Tibial nerve (tissue), 4 donors: Measurements from ENCODE around the gene FRYL. TPM values are rescaled to one million over a fixed set of nuclear protein-coding genes. Genes with fewer than 3 reads are reported as not detected.

Experiments used
- DNase-seq, 2 donors: peaks; one replicate each; pipeline ENCODE4 v3.0.0-alpha.2; 2019; ENCODE audit warnings: low spot score in 2 of 2
- H3K27ac ChIP-seq, 4 donors: fragments of 200-600 bp; sonication (generic) in 3 of 4; one replicate each; pipeline ENCODE4 v1.5.1; 2017 to 2019; ENCODE audit warnings: mild to moderate bottlenecking in 1 of 4
- H3K27me3 ChIP-seq, 2 donors: fragments of 200-600 bp; sonication (generic) in 1 of 2; one replicate each; pipeline versions ENCODE4 v1.5.1 to v1.6.0; 2017 to 2019
- H3K36me3 ChIP-seq, 3 donors: fragments of 200-600 bp; sonication (generic); one replicate each; pipeline ENCODE4 v1.5.1; 2018 to 2019
- H3K4me1 ChIP-seq, 4 donors: fragments of 200-600 bp; sonication (generic) in 3 of 4; one replicate each; pipeline ENCODE4 v1.5.1; 2017 to 2019
- H3K4me3 ChIP-seq, 4 donors: fragments of 200-600 bp; sonication (generic) in 3 of 4; one replicate each; pipeline ENCODE4 v1.5.1; 2017 to 2019; ENCODE audit warnings: mild to moderate bottlenecking in 1 of 4, moderate library complexity in 1 of 4
- H3K9me3 ChIP-seq, 4 donors: fragments of 200-600 bp; sonication (generic) in 3 of 4; one replicate each; pipeline ENCODE4 v1.5.1; 2017 to 2019
- EP300 ChIP-seq, 2 donors: sonication (generic); formaldehyde crosslinking; IDR thresholded peaks; one replicate each; pipeline ENCODE4 v1.6.1; 2017; ENCODE audit warnings: antibody characterized with exemption in 2 of 2, mild to moderate bottlenecking in 1 of 2
- POLR2A ChIP-seq, 2 donors: fragments of 450-650 bp; IDR thresholded peaks; one replicate each; pipeline ENCODE4 v1.6.1; 2017; ENCODE audit warnings: antibody characterized with exemption in 2 of 2, mild to moderate bottlenecking in 2 of 2, moderate library complexity in 2 of 2
- WGBS, 2 donors: methylation state at CpG; one replicate each; pipeline ENCODE4 v1.1.5; 2018; 5-methylcytosine and 5-hydroxymethylcytosine counted together
- total RNA-seq, 4 donors: library from RNA; depleted of rRNA; stranded (reverse); fragments of >200 nt; gene quantifications; one replicate each; pipeline ENCODE4 v1.1.0, GENCODE V29; 2016
- TF ChIP-seq, protein P1 (sequence below), 5 experiments: fragments of 200-600 bp in 3 of 5; fragments of 450-650 bp in 2 of 5; sonication (generic) in 3 of 5; IDR thresholded peaks; one replicate each; pipeline ENCODE4 v1.5.1; 2016 to 2019; ENCODE audit warnings: antibody characterized with exemption in 5 of 5, mild to moderate bottlenecking in 3 of 5, moderate library complexity in 2 of 5

The FRYL gene
- total RNA-seq, 4 donors from 2014 or later: 88.3 to 122 (median 99.7) TPM

DNA sequence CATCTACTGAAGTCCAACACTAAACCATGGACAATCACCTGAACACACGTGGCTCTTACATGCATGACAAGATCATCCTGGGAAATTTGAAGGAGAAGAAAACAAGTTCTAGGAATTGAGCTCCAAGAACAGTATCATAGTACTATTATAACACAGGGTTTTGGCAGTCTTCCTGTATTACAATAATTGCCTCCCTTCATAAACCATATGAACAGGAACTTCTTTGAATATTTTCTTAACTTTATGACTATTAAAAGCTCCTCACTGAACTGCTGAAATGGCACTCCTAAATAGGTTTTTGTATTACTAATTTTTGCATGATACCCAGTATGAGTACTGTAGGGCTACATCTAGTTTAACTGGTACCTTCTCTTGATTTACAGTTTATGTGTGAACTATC, 160.0 kb downstream of the FRYL start:
- Histone ChIP-seq H3K9me3 (no peaks in the 10 kb centered on the region), H3K27ac (no peak overlapping the region), H3K4me3 (no peak overlapping the region), H3K4me1 (peaks cover 0 to 16% (median 0%) of the 10 kb centered on the region in 4 donors), H3K36me3 (peaks cover 0 to 53% (median 0%) of the 10 kb centered on the region in 3 donors), H3K27me3 (no peaks in the 10 kb centered on the region)
- WGBS, 2 donors: 38 to 50% methylated on average over 1 of the region's 1 CpG
- DNase-seq: no peak
- no peak for TF ChIP-seq EP300 (IDR thresholded peaks at IDR 0.05)
- TF ChIP-seq POLR2A (IDR thresholded peaks at IDR 0.05): no peak
- TF ChIP-seq, protein P1, sequence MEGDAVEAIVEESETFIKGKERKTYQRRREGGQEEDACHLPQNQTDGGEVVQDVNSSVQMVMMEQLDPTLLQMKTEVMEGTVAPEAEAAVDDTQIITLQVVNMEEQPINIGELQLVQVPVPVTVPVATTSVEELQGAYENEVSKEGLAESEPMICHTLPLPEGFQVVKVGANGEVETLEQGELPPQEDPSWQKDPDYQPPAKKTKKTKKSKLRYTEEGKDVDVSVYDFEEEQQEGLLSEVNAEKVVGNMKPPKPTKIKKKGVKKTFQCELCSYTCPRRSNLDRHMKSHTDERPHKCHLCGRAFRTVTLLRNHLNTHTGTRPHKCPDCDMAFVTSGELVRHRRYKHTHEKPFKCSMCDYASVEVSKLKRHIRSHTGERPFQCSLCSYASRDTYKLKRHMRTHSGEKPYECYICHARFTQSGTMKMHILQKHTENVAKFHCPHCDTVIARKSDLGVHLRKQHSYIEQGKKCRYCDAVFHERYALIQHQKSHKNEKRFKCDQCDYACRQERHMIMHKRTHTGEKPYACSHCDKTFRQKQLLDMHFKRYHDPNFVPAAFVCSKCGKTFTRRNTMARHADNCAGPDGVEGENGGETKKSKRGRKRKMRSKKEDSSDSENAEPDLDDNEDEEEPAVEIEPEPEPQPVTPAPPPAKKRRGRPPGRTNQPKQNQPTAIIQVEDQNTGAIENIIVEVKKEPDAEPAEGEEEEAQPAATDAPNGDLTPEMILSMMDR (IDR thresholded peaks at IDR 0.05): no peak

DNA sequence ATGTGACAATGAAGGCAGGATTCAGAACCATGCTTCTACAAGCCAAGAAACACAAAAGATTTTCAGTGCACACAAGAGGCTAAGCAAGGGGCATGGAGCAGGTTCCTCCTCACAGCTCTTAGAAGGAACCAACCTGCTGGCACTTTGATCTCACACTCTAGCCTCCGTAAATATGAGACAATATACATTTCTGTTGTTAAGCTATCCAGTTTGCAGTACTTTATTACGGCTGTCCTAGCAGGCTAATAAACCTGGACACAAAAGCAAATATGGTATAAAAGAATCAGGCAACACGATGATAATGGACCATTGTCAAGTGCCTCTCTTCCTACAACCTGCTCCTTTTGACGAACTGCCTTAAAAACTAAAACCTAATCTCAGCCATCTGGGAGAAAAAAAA, 175.6 kb downstream of the FRYL start:
- H3K36me3 ChIP-seq: peaks cover 0 to 16% (median 0%) of the 10 kb centered on the region in 3 donors
- H3K4me3 ChIP-seq: no peak overlapping the region
- no peak overlapping the region for H3K27ac ChIP-seq
- TF ChIP-seq EP300 (IDR thresholded peaks at IDR 0.05) (no peak), POLR2A (IDR thresholded peaks at IDR 0.05) (no peak)
- TF ChIP-seq, protein P1 (IDR thresholded peaks at IDR 0.05): no peak
- no peaks in the 10 kb centered on the region for H3K4me1 ChIP-seq
- 79 to 82% methylated on average over 4 of the region's 4 CpGs for WGBS, 2 donors
- H3K9me3 ChIP-seq: no peaks in the 10 kb centered on the region
- H3K27me3 ChIP-seq: no peaks in the 10 kb centered on the region
- DNase-seq: no peak

DNA sequence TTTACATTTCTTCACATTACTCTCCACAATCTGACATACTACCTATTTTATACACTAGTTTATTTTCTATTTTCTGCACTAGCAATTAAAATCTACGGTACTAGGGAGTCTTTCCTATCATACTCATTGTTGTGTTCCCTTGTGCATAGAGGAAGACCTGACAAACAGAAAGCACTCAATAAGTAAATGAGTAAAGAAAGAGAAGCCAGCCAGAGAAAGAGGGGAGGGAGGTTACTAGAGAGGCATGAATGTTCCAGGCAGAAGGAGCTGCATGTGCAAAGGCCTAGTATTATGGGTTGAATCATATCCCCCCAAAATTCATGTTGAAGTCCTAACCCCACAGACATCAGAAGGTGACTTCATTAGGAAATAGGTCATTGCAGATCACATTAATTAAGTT, 176.0 kb downstream of the FRYL start:
- H3K4me3 ChIP-seq: no peak overlapping the region
- no peak overlapping the region for H3K27ac ChIP-seq
- no peaks in the 10 kb centered on the region for H3K9me3 ChIP-seq
- no peaks in the 10 kb centered on the region for H3K27me3 ChIP-seq
- WGBS, 2 donors: 94 to 98% methylated on average over 1 of the region's 1 CpG
- H3K4me1 ChIP-seq: no peaks in the 10 kb centered on the region
- peaks cover 0 to 13% (median 0%) of the 10 kb centered on the region in 3 donors for H3K36me3 ChIP-seq
- TF ChIP-seq POLR2A (IDR thresholded peaks at IDR 0.05): no peak
- no peak for TF ChIP-seq EP300 (IDR thresholded peaks at IDR 0.05)
- TF ChIP-seq, protein P1 (IDR thresholded peaks at IDR 0.05): no peak
- DNase-seq: no peak

DNA sequence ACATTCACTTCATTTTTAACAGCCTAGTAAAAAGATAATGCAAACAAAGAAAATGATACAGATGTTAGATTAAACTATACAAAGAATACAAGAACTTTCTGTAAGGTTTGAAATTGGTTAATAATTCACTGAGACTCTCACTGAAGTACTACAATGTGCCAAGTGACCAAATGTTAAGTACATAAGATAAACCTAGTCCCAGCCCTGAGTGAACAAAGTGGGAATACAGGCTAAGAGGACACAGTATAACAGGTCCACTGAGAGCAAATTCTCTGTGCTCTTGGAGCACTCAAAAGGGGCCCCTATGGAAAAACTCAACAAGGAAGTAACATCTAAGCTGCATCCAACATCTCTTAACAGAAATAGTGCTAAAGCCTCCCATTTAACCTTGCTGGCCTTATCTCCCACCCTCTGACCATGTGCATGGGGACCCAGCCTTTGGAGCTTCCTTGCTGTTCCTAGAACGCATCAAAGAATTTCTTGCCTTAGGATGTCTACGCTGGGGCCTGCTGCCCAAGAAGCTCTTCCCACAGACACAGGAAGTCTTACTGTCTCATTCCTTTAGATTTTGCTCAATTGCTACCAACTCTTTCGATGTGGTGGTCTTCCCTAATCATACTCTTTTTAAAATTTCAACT, 176.6 kb downstream of the FRYL start:
- Histone ChIP-seq H3K4me1 (no peaks in the 10 kb centered on the region), H3K27ac (no peak overlapping the region), H3K36me3 (peaks cover 0 to 11% (median 0%) of the 10 kb centered on the region in 3 donors), H3K4me3 (no peak overlapping the region), H3K9me3 (no peaks in the 10 kb centered on the region), H3K27me3 (no peaks in the 10 kb centered on the region)
- no peak for DNase-seq
- TF ChIP-seq EP300 (IDR thresholded peaks at IDR 0.05) (no peak), POLR2A (IDR thresholded peaks at IDR 0.05) (no peak)
- TF ChIP-seq, protein P1 (IDR thresholded peaks at IDR 0.05): no peak
- WGBS, 2 donors: 91 to 93% methylated on average over 3 of the region's 3 CpGs

DNA sequence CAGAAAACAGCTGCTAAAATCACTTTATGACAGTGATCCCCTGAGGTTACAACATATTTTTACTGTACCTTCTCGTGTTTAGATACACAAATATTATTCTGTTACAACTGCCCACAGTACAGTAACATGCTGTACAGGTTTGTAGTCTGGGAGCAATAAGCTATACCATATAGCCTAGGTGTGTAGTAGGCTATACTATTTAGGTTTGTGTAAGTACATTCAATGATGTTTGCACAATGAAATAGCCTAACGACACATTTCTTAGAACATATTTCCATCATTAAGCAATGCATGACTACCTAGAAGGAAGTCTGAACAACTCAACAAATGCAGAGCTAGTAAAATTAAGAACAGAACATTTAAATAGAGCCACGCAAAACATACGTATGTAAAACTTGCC, 177.3 kb downstream of the FRYL start:
- no peaks in the 10 kb centered on the region for H3K27me3 ChIP-seq
- no peak overlapping the region for H3K27ac ChIP-seq
- peaks cover 0 to 11% (median 0%) of the 10 kb centered on the region in 3 donors for H3K36me3 ChIP-seq
- no peaks in the 10 kb centered on the region for H3K9me3 ChIP-seq
- DNase-seq: no peak
- no peak for TF ChIP-seq POLR2A (IDR thresholded peaks at IDR 0.05)
- TF ChIP-seq, protein P1 (IDR thresholded peaks at IDR 0.05): no peak
- no peak for TF ChIP-seq EP300 (IDR thresholded peaks at IDR 0.05)
- H3K4me3 ChIP-seq: no peak overlapping the region
- no peaks in the 10 kb centered on the region for H3K4me1 ChIP-seq
- WGBS, 2 donors: 86 to 90% methylated on average over 4 of the region's 4 CpGs
